ENCODE data around the gene CEMIP. TPM values are rescaled to one million over a fixed set of nuclear protein-coding genes. Genes with fewer than 3 reads are reported as not detected.

Gene CEMIP
- total RNA-seq, 1 donor from 2014 or later = 0.44 TPM

DNA sequence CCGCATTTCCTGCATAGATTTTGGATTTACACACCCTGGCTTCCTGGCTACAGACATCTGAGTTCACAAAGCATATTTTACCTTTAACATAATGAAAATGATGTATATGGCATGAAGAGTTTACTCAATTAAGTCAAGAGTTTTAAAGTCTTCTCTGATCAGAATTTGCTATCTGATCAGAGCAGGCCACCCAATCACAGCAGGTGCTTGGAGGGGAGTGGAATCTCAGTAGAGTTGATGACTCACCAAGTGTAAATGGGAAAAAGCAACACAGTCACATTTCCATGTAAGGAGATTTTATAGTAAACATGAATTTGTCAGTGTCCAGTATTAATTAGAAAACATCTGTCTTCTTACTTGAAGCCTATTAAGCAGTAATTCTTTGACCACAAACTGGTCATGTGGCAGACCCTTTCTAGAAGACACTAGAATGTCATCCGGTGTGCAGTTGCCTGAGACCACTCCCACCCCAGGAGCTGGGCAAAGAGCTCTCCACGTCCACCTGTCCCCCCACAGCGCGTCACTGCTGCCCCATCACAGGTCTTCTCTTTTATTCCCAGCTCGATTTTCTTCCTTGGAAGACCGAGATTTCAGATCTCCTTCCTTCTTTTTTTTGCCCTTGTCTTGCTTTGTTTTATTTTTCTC lies 199.6 kb downstream of the CEMIP start:
- Histone ChIP-seq H3K4me3 (no peak overlapping the region), H3K9me3 (replicated peaks) (no peaks in the 10 kb centered on the region), H3K27ac (replicated peaks) (no peak overlapping the region), H3K36me3 (peaks cover 35% of the 10 kb centered on the region), H3K27me3 (ENCODE audit: low read depth) (no peaks in the 10 kb centered on the region), H3K4me1 (peaks cover 32% of the 10 kb centered on the region)
- TF ChIP-seq, protein P1, sequence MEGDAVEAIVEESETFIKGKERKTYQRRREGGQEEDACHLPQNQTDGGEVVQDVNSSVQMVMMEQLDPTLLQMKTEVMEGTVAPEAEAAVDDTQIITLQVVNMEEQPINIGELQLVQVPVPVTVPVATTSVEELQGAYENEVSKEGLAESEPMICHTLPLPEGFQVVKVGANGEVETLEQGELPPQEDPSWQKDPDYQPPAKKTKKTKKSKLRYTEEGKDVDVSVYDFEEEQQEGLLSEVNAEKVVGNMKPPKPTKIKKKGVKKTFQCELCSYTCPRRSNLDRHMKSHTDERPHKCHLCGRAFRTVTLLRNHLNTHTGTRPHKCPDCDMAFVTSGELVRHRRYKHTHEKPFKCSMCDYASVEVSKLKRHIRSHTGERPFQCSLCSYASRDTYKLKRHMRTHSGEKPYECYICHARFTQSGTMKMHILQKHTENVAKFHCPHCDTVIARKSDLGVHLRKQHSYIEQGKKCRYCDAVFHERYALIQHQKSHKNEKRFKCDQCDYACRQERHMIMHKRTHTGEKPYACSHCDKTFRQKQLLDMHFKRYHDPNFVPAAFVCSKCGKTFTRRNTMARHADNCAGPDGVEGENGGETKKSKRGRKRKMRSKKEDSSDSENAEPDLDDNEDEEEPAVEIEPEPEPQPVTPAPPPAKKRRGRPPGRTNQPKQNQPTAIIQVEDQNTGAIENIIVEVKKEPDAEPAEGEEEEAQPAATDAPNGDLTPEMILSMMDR (IDR thresholded peaks at IDR 0.05; ENCODE audit: borderline replicate concordance) = no peak
- intact Hi-C loops (cut with micrococcal nuclease) = no loop called here
- DNase-seq = no peak

DNA sequence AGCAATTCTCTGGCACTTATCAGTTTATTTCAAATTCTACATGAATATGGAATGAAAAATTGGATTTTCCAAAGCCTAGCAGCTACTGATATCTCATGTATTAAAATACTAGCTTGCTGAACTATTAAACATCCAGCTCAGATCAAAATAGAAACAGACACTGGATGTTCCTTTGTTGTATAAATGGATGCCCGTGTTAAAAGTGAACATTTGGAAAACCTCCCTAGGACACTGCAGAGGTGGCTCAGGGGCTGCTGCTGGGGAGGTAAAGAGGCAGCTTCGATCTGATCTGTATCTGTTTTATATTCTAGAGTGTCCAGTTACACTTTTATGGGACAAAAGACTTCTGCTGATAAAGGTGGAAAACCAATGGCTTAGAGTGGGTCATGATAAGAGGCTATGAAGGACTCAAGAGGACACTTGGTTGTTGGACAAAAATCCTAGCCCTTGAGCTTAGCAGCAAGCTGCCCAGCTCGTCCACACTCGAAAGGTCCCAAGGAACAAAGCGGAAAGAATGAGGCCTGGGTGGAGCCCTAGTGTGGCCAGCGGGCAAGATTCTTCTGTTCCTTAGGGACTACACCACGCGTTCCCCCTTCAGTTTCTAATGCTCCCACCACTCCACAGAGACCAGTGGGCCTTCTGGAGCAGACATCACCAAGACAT lies 200.5 kb downstream of the CEMIP start:
- H3K36me3 ChIP-seq = peaks cover 35% of the 10 kb centered on the region

DNA sequence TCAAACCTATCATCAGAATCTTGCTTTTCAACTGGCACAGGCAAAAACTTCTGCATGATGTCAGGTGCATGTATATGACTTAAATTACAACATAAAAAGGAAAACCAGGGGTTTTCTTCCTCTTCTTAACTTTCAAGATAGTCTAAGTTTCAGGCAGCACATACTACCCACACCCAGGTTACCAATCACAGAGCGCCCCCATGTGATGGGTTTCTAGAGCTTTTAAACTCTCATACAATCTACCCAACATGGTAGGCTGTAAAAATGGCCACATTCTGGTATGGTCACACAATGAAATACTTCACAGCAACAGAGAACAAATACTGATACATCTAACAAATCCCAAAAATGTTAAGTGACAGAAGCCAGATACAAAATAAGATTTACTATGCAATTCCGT lies 203.0 kb downstream of the CEMIP start:
- no peak for DNase-seq
- Histone ChIP-seq H3K4me3 (no peak overlapping the region), H3K9me3 (replicated peaks) (no peaks in the 10 kb centered on the region), H3K4me1 (peaks cover 62% of the 10 kb centered on the region), H3K27ac (replicated peaks) (no peak overlapping the region), H3K36me3 (peaks cover 35% of the 10 kb centered on the region), H3K27me3 (ENCODE audit: low read depth) (no peaks in the 10 kb centered on the region)
- intact Hi-C loops (cut with micrococcal nuclease) = no loop called here
- TF ChIP-seq, protein P1 (IDR thresholded peaks at IDR 0.05; ENCODE audit: borderline replicate concordance) = no peak

More for the DNA sequence above, 200.5 kb downstream of the CEMIP start:
- no peak for DNase-seq
- intact Hi-C loops (cut with micrococcal nuclease) = no loop called here
- TF ChIP-seq, protein P1 (IDR thresholded peaks at IDR 0.05; ENCODE audit: borderline replicate concordance) = no peak
- no peak overlapping the region for H3K4me3 ChIP-seq
- H3K27ac ChIP-seq (replicated peaks) = peak overlapping the region; percentile 29
- H3K4me1 ChIP-seq = peaks cover 40% of the 10 kb centered on the region
- no peaks in the 10 kb centered on the region for H3K27me3 ChIP-seq (ENCODE audit: low read depth)
- no peaks in the 10 kb centered on the region for H3K9me3 ChIP-seq (replicated peaks)

DNA sequence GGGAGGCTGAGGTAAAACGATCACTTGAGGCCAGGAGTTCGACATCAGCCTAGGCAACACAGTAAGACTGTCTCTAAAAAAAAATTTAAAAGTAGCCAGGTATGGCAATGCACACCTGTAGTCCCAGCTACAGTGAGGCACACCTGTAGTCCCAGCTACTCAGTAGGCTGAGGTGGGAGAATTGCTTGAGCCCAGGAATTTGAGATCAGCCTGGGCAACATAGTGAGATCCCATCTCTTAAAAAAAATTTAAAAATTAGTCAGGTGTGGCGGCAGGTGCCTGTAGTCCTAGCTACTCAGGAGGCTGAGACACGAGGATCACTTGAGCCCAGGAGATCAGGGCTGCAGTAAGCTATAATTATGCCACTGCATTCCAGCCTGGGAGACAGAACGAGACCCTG lies 203.7 kb downstream of the CEMIP start:
- H3K27me3 ChIP-seq (ENCODE audit: low read depth) = no peaks in the 10 kb centered on the region
- no peak overlapping the region for H3K4me3 ChIP-seq
- TF ChIP-seq, protein P1 (IDR thresholded peaks at IDR 0.05; ENCODE audit: borderline replicate concordance) = no peak
- intact Hi-C loops (cut with micrococcal nuclease) = no loop called here
- H3K9me3 ChIP-seq (replicated peaks) = no peaks in the 10 kb centered on the region
- peaks cover 35% of the 10 kb centered on the region for H3K36me3 ChIP-seq
- H3K27ac ChIP-seq (replicated peaks) = no peak overlapping the region
- H3K4me1 ChIP-seq = peaks cover 62% of the 10 kb centered on the region
- DNase-seq = no peak

DNA sequence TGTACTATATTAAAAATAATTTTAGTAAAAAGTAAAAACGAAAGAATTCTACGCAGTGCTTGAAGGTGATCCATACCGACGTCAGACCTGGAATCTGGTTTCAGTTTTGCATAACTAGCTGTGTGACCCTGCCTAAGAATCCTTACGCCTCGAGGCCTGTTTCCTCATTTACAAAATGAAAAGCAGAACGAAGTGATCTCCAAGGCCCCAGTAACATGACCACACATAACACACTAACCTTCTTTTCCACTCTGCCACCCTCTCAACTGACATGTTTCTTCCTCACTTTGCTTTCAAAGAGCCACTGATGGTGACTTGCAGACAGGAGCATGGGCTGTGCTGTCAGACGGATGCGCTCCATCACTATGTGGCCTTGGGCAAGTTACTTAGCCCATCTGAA lies 205.7 kb downstream of the CEMIP start:
- intact Hi-C loops (cut with micrococcal nuclease) = no loop called here
- Histone ChIP-seq H3K27ac (replicated peaks) (peak overlapping the region; percentile 34), H3K27me3 (ENCODE audit: low read depth) (no peaks in the 10 kb centered on the region), H3K4me3 (no peak overlapping the region), H3K9me3 (replicated peaks) (no peaks in the 10 kb centered on the region), H3K36me3 (peaks cover 19% of the 10 kb centered on the region), H3K4me1 (peaks cover 61% of the 10 kb centered on the region)
- TF ChIP-seq, protein P1 (IDR thresholded peaks at IDR 0.05; ENCODE audit: borderline replicate concordance) = no peak
- DNase-seq = no peak

Data from left ventricle myocardium inferior (tissue), 1 donor.